ENCODE data around the gene CDK19.
"Not testable (repeated sequence)": the region's sequence is repeated elsewhere in the genome, so short reads cannot be mapped to it uniquely, and the experiment has no call there.

Gene CDK19

GRCh38 chr6:110815411-110816409 lies at the start of gene CDK19:
TSS of gene CDK19 (minus strand) at chr6:110815469. CDS start at chr6:110815136, 333 bp downstream.
- DNase-seq: peak; percentile 77 to 98 (median 95)

DNA sequence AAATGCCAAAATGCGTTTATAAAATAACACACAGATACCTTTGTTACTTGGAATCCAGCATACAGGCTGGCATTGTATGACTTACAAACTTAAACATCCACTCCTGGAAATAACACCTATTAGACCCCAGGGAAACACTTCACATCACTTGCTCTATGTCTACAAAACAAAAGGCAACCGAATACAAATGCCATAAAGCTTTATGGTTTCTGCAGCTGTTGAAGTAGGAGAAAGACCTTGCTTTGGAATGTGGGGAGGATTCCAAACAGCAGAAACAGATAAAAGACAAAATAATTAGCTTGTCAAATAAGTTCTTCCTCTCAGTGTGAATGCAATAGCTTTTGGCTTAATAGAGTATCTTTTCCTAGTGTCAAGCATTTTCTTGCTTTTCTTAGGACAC lies 49.6 kb upstream of the CDK19 start:
- DNase-seq: no peak

DNA sequence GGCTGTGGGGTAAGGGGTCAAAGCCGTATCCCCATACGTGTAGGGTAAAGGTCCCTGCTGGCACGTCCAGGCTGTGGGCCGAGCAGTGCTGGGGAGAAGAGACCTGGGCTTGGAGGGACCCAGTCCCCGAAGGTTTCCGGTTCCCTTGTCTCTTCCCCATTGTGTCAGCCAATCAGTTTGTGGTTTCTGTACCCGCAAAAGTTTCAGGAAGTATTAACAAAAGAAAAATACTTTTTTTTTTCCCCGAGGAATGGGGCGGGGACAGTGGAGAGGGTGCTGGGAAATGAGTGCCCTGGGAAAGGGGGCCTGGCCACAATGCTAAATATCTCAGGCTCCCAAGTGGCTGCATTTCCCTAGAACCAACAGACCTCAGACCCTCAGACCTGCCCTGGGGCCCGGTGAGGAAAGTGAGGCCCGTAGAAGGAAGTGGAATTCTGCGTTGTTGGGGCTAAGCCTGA lies 44.1 kb upstream of the CDK19 start:
- peak in 4 of 51 donors; percentile 4 to 19 (median 7) for DNase-seq

DNA sequence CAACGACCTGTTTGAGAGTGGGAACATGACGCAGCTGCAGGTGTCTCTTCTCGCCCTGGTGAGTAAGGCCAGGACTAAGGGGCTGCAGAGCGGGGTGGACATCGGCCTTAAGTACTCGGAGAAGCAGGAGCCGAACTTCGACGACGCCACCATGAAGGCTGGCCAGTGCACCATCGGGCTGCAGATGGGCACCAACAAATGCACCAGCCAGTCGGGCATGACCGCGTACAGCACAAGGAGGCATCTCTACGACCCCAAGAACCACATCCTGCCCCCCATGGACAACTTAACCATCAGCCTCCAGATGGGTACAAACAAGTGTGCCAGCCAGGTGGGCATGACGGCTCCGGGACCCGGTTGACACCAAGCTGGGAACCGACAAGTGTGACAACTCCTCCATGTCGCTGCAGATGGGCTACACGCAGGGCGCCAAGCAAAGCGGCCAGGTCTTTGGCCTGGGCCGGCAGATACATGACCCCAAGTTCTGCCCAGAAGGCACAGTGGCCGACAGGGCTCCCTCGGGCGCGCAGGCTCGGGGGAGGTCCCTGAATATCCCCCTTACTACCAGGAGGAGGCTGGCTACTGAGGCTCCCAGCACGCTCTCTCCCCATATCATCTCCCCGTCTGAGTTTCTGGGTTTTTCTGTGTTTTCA lies 43.4 kb upstream of the CDK19 start:
- DNase-seq: no peak

- no peak for DNase-seq
Measured at GRCh38 chr6:110858016-110858415, 42.7 kb upstream of the CDK19 start.

DNA sequence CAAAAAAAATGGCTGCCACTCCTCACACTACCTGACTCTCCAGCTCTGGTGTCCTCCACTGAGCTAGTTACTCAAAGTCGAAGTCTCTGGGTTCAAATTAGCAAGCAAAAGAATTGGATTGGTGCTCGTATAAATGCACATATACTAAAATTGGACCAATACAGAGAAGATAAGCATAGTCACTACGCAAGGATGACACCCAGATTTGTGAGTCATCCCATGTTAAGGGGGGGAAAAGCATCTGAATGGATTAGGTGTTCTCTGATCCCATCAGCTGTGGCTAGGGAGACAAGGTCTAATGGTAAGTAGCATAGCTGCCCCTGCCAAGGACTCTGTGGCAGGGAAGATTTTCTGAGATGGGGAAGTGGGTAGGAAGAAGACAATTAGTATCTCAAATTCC lies 41.0 kb upstream of the CDK19 start:
- no peak for DNase-seq

- no peak for DNase-seq
Measured at GRCh38 chr6:110853754-110854477, 38.6 kb upstream of the CDK19 start.

DNA sequence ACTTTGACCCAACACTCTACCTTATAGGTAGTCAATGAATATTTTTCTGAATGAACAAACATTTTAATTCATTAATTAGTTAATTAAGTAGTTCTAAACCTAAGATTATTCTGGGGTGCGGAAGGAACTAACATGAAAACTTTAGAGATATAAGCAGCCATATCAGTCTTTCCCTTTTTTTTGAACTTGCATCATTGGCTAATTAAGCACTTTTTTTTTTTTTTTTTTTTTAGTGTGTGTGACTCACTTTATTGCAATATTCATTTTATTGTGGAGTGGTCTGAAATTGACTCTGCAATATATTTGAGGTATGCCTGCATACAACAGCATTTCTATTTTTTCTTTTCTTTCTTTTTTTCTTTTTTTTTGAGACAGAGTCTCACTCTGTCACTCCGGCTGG lies 37.5 kb upstream of the CDK19 start:
- DNase-seq: no peak

GRCh38 chr6:110849781-110850180 lies 34.5 kb upstream of the CDK19 start:
- DNase-seq: no peak

DNA sequence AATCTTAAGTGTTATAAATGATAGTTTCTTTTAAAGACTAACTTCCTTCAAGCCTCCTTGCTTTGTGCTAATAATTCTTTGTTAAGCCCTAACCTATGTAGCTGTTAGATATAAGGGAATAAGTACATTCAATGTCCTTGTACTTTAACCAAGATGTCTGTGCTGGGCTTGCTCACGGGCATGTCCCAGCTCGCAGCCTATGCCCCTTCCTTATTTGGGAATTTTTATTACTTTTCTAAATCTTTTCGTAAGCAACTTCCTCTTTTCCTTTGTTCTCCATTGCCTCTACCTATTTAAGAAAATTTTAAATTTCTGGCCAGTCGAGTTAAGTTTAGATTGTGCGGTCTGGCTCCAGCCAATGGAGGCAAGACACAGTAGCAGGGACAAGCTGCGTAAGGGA lies 26.0 kb upstream of the CDK19 start:
- no peak for DNase-seq

DNA sequence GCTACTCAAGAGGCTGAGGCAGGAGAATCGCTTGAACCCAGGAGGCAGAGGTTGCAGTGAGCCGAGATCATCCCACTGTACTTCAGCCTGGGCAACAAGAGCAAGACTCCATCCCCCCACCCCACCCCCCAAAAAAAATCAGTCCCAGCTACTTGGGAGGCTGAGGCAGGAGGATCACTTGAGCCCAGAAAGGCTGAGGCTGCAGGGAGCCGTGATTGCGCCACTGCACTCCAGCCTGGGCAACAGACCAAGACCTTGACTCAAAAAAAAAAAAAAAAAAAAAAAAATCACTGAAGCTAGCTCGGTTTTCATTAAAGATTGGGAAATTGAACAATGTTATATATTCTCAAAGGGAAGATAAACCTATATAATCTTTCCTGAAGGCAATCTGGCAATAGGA lies 20.5 kb upstream of the CDK19 start:
- not testable (repeated sequence) for DNase-seq

DNA sequence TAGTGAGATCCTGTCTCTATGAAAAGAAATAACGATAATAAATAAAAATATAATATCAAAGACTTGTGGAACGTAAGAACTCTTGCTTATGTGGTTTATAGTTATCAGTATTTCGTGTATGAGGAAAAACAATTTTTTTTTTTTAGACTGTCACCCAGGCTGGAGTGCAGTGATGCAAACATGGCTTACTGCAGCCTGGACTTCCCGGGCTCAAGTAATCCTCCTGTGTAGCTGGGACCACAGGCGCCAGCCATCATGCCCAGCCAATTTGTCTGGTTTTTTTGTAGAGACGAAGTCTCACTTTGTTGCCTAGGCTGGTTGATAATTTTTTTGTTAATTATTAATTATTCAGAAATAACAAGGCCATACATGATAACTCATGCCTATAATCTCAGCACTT lies 18.6 kb upstream of the CDK19 start:
- DNase-seq: no peak

DNA sequence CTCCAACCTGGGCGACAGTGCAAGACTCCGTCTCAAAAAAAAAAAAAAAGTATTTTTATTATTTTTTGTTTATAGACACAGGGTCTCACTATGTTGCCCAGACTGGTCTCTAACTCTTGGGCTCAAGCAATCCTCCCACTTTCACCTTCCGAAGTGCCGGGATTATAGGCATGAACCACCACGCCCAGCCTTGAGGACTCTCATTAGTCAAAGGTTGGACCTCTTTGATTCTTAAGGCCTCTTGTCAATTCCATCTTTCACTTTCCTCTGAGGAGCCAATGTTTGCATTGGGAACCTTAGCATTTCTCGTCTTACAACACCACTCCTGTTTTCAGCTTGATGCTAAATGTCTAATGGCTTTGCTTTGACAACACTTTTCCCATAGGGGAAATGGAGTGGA lies 16.1 kb upstream of the CDK19 start:
- DNase-seq: no peak

GRCh38 chr6:110828396-110828795 lies 13.1 kb upstream of the CDK19 start:
- no peak for DNase-seq

DNA sequence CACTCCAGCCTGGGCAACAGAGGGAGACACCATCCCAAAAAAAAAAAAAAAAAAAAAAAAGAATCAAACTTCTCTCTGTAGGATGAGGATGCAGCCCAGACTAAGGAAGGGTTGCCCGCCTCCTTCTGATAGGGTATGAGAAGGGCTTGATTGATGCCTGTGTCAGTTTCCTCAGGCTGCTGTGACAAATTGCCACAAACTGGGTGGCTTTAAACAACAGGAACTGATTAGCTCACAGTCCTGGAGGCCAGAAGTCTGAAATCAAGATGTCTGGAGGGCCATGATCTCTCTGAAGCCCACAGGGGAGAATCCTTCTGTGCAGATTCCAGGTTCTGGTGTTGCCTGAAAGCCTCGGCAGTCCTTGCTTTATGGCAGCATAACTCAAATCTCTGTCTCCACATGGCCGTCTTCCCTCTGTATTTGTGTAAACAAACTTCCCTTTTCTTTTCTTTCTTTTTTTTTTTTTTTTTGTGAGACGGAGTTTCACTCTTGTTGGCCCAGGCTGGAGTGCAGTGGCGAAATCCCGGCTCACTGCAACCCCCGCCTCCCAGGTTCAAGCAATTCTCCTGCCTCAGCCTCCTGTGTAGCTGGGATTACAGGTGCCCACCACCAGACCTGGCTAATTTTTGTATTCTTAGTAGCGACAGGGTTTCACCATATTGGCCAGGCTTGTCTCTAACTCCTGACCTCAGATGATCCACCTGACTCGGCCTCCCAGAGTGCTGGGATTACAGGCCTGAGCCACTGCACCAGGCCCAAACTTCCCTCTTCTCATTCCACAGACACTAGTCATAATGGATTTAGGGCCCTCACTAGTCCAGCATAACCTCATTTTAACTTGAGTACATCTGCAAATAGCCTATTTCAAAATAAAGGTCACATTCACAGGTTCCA lies 11.2 kb upstream of the CDK19 start:
- DNase-seq: no peak

- DNase-seq: no peak
Measured at GRCh38 chr6:110823146-110823545, 7.9 kb upstream of the CDK19 start.

DNA sequence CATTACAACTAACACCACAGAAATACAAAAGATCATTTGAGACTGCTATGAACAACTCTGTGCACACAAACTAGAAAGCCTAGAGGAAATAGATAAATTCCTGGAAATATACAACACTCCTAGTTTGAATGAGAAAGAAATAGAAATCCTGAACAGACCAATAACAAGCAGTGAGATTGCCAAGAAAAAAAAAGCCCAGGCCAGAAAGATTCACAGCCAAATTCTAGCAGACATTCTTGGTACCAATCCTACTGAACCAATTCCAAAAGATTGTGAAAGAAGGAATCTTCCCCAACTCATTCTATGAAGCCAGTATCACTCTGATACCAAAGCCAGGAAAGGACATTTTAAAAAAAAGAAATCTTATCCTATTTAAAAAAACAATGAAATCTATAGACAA lies 7.0 kb upstream of the CDK19 start:
- no peak for DNase-seq

DNA sequence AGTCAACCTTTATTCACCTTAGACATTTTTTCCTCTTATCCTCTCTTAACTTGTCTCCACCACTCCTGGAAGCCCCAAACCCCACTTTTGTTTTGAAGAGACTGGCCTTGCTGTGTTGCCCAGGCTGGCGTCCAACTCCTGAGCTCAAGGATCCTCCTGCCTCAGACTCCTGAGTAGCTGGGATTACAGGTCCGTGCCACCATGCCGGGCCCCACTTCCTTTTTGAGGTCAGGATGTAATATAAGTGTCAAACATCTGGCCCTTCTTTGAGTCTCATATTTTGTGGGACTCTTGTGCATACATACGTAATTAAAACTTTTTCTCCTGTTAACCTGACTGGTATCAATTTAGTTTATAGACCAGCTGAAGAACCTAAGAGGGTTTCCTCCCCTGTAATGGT lies 1.4 kb upstream of the CDK19 start:
- DNase-seq: peak in 1 of 51 donors; percentile 4

DNA sequence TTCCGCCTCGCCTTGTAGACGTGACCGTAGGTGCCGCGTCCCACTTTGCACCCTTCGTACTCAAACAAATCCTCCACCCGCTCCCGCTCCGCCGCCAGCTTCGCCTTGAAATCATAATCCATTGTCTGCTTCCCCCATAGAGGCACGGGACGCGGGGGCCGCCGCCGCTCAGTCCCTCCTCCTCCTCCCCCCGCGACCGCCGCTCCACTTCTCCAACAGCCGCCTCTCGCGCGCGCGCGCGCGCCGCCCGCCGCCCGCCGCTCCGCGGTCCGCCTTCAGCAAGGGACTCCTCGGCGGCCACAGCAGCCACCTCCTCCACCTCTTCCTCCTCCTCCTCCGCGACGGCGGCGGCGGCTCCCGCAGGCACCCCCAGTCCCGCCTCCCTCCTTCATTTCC lies 256 bp downstream of the CDK19 start:
- peak in 3 of 51 donors; percentile 93 to 96 (median 96) for DNase-seq

DNA sequence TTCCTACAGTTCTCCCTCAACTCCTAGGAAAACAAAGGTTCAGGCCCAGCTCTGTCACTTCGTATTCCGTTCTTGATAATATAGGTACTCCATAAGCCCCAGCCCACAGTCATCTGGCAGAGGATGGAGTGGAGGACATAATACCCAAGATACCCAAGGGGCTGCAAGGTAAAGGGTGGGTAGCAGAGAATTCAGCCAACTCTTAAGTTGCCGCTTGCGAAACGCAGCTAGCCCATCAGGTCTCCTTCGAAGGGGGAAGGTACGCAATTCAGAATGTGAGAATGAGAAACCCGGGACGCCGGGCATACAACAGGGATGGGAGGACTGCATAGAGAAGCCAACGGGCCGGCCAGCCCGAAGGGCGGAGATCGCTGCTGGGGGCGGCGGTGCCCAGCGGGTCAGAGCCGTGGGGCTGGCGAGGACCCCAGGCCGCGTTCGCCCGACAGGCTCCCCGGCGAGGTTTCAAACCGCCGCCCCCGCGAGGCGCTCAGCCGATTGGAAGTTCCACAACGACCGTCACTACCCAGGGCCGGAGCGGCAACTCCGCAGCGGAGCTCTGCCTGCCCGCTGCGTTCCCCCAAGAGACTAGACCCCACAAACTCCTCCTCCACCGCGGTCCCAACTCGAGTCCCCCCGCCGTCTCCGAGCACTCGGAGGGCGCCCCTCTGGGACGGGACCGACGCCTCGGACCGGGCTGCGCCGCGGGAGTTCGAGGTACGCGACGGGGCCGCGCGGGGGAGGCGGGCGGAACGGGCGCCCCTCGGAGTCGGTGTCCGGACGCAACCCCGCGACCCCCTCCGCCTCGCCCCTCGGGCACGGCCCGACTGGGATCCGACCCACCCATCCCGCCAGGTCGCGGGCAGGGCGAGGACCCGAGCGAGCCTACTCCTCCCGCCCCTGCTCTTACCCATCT lies 911 bp downstream of the CDK19 start:
- peak in 41 of 51 donors; percentile 11 to 71 (median 45) for DNase-seq
